H9 (cell line): ENCODE data around the gene USP9X. TPM values are rescaled to one million over a fixed set of nuclear protein-coding genes. Genes with fewer than 3 reads are reported as not detected.

ENCODE experiments used
- DNase-seq: peaks from one replicate; pipeline ENCODE4 v3.0.0-alpha.2; 2017
- H2AFZ ChIP-seq: one replicate; pipeline ENCODE4 v1.6.1; 2013; ENCODE audit warnings: mild to moderate bottlenecking, low read length, control low read depth, moderate library complexity
- H2AK5ac ChIP-seq: 2 replicates; pipeline ENCODE4 v1.6.1; 2013; ENCODE audit warnings: low read length, control low read depth, mixed read lengths; ENCODE audit not compliant: insufficient read length
- H2BK120ac ChIP-seq: one replicate; pipeline ENCODE4 v1.6.1; 2013; ENCODE audit warnings: low read depth, mild to moderate bottlenecking, low read length, control low read depth, inconsistent platforms; ENCODE audit not compliant: poor library complexity, severe bottlenecking
- H2BK12ac ChIP-seq: 2 replicates; pipeline ENCODE4 v1.6.1; 2013; ENCODE audit warnings: low read length, control low read depth, mixed read lengths, low read depth; ENCODE audit not compliant: insufficient read length
- H2BK15ac ChIP-seq: 2 replicates; pipeline ENCODE4 v1.6.1; 2013; ENCODE audit warnings: low read depth, low read length, control low read depth
- H2BK20ac ChIP-seq: one replicate; pipeline ENCODE4 v1.6.1; 2013; ENCODE audit warnings: low read depth, mild to moderate bottlenecking, low read length, control low read depth, inconsistent platforms; ENCODE audit not compliant: poor library complexity, severe bottlenecking
- H2BK5ac ChIP-seq: 2 replicates; pipeline ENCODE4 v1.6.1; 2013; ENCODE audit warnings: low read length, control low read depth, mixed read lengths; ENCODE audit not compliant: insufficient read length
- H3K14ac ChIP-seq: 2 replicates; pipeline ENCODE4 v1.6.1; 2013; ENCODE audit warnings: low read length, control low read depth; ENCODE audit not compliant: insufficient read depth
- H3K18ac ChIP-seq: 2 replicates; pipeline ENCODE4 v1.6.1; 2013; ENCODE audit warnings: low read depth, mild to moderate bottlenecking, mixed read lengths, low read length, control low read depth; ENCODE audit not compliant: insufficient read length
- H3K23ac ChIP-seq: 2 replicates; pipeline ENCODE4 v1.6.1; 2013; ENCODE audit warnings: low read length, control low read depth, mixed read lengths, low read depth; ENCODE audit not compliant: insufficient read length
- H3K23me2 ChIP-seq: 2 replicates; pipeline ENCODE4 v1.6.1; 2013; ENCODE audit warnings: low read depth, mild to moderate bottlenecking, mixed read lengths, low read length, control low read depth; ENCODE audit not compliant: insufficient read length, poor library complexity, severe bottlenecking
- H3K27ac ChIP-seq: 2 replicates; pipeline ENCODE4 v1.5.1; 2013; ENCODE audit warnings: low read length, control low read depth, mixed read lengths, low read depth; ENCODE audit not compliant: insufficient read length
- H3K27me3 ChIP-seq: 2 replicates; pipeline ENCODE4 v1.6.1; 2013; ENCODE audit warnings: low read length, control low read depth, inconsistent platforms; ENCODE audit not compliant: insufficient read depth
- H3K4ac ChIP-seq: 2 replicates; pipeline ENCODE4 v1.6.1; 2013; ENCODE audit warnings: low read depth, mild to moderate bottlenecking, control low read depth, inconsistent platforms, low read length, moderate library complexity
- H3K4me1 ChIP-seq: 2 replicates; pipeline ENCODE4 v1.6.1; 2013; ENCODE audit warnings: low read length, control low read depth, inconsistent platforms; ENCODE audit not compliant: insufficient read depth
- H3K4me2 ChIP-seq: 2 replicates; pipeline ENCODE4 v1.6.1; 2013; ENCODE audit warnings: low read length, control low read depth, mixed read lengths; ENCODE audit not compliant: insufficient read length, insufficient read depth
- H3K56ac ChIP-seq: 2 replicates; pipeline ENCODE4 v1.6.1; 2013; ENCODE audit warnings: low read depth, mild to moderate bottlenecking, mixed read lengths, low read length, control low read depth; ENCODE audit not compliant: insufficient read length
- H3K79me1 ChIP-seq: 2 replicates; pipeline ENCODE4 v1.6.1; 2013; ENCODE audit warnings: low read depth, mild to moderate bottlenecking, moderate library complexity, low read length, control low read depth, inconsistent platforms; ENCODE audit not compliant: insufficient read depth, poor library complexity, severe bottlenecking
- H3K79me2 ChIP-seq: 2 replicates; pipeline ENCODE4 v1.6.1; 2013; ENCODE audit warnings: low read length, control low read depth, inconsistent platforms; ENCODE audit not compliant: insufficient read depth
- H3K9ac ChIP-seq: 2 replicates; pipeline ENCODE4 v1.6.1; 2013; ENCODE audit warnings: low read length, control low read depth, mixed read lengths; ENCODE audit not compliant: insufficient read length; ENCODE audit errors: extremely low read depth
- H3K9me3 ChIP-seq: one replicate; pipeline ENCODE4 v1.6.1; 2013; ENCODE audit warnings: low read depth, low read length, inconsistent platforms; ENCODE audit not compliant: control insufficient read depth
- H3T11ph ChIP-seq: one replicate; pipeline ENCODE4 v1.6.1; 2013; ENCODE audit warnings: mild to moderate bottlenecking, low read length, control low read depth, inconsistent platforms
- H4K20me1 ChIP-seq: one replicate; pipeline ENCODE4 v1.6.1; 2013; ENCODE audit not compliant: control insufficient read depth, insufficient read length, insufficient read depth
- H4K5ac ChIP-seq: 2 replicates; pipeline ENCODE4 v1.6.1; 2013; ENCODE audit warnings: low read depth, mild to moderate bottlenecking, mixed read lengths, low read length, control low read depth; ENCODE audit not compliant: insufficient read length
- H4K8ac ChIP-seq: replicated peaks from 2 replicates; pipeline ENCODE4 v1.6.1; 2013; ENCODE audit warnings: low read length, control low read depth, mixed read lengths, low read depth; ENCODE audit not compliant: insufficient read length
- H4K91ac ChIP-seq: 2 replicates; pipeline ENCODE4 v1.6.1; 2013; ENCODE audit warnings: low read depth, mild to moderate bottlenecking, moderate library complexity, mixed read lengths, low read length, control low read depth; ENCODE audit not compliant: insufficient read length
- H3K27ac Mint-ChIP-seq, 3 experiments: 2 replicates in 2 of 3; 3 replicates in 1 of 3; pipeline ENCODE4 v1.8.0; 2020 to 2021; ENCODE audit warnings: mixed read lengths in 3 of 3, mild to moderate bottlenecking in 1 of 3, moderate library complexity in 1 of 3
- H3K27me3 Mint-ChIP-seq: 2 replicates; pipeline ENCODE4 v1.8.0; 2021; ENCODE audit warnings: low read depth, mild to moderate bottlenecking, moderate library complexity, mixed read lengths
- H3K36me3 Mint-ChIP-seq, 3 experiments: 2 replicates in 2 of 3; 3 replicates in 1 of 3; pipeline ENCODE4 v1.8.0; 2020 to 2021; ENCODE audit warnings: low read depth in 3 of 3, mixed read lengths in 3 of 3; ENCODE audit not compliant: insufficient read depth in 1 of 3
- H3K4me1 Mint-ChIP-seq, 2 experiments: 2 replicates each; pipeline ENCODE4 v1.8.0; 2020; ENCODE audit warnings: mixed read lengths in 2 of 2
- H3K4me3 Mint-ChIP-seq, 2 experiments: 2 replicates in 1 of 2; 3 replicates in 1 of 2; pipeline ENCODE4 v1.8.0; 2020 to 2021; ENCODE audit warnings: mild to moderate bottlenecking in 2 of 2, mixed read lengths in 2 of 2, moderate library complexity in 1 of 2
- H3K9me3 Mint-ChIP-seq, 2 experiments: 2 replicates in 1 of 2; 3 replicates in 1 of 2; pipeline ENCODE4 v1.8.0; 2020; ENCODE audit warnings: mild to moderate bottlenecking in 2 of 2, mixed read lengths in 2 of 2, moderate library complexity in 1 of 2
- WGBS: extraction: QIAGEN DNeasy Blood & Tissue Kit; methylation state at CpG from one replicate; pipeline ENCODE4 v1.1.7; 2013; ENCODE audit warnings: missing lambda C conversion rate, low lambda C conversion rate, mixed read lengths; ENCODE audit not compliant: insufficient read length; ENCODE audit errors: extremely low coverage; 5-methylcytosine and 5-hydroxymethylcytosine counted together
- total RNA-seq: library from RNA; stranded (reverse); gene quantifications from 2 replicates; pipeline ENCODE4 v1.2.1, GENCODE V29; 2021
- TF ChIP-seq, protein P1 (sequence below): fragments of 200-600 bp; sonication (generic); conservative IDR thresholded peaks from 3 replicates; pipeline ENCODE4 v1.8.0; 2021; ENCODE audit warnings: antibody characterized with exemption, mild to moderate bottlenecking

The USP9X gene
- total RNA-seq, 1 experiment from 2014 or later: 284 TPM

DNA sequence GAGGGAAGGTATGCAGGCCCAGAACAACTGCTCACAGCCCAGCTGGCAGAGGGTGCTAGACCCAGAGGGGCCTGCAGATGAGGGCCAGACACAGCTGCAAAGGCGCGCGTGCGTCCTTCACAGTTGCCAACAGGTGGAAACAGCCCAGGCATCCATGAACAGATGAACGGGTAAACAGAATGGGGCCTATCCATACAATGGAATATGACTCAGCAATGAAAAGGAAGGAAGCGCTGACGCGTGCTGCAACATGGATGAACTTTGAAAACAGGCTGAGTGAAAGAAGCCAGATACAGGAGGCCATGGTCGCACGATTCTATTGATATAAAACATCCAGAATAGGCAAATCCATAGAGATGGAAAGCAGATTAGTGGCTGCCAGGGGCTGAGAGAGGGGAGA lies 165.6 kb downstream of the USP9X start:
- Histone ChIP-seq H3K4me2 (no peak overlapping the region), H3K23ac (no peak overlapping the region), H3K27ac (no peak overlapping the region), H2AK5ac (no peak overlapping the region), H4K20me1 (no peaks in the 10 kb centered on the region), H3K79me2 (no peaks in the 10 kb centered on the region), H2BK15ac (no peak overlapping the region), H3K9me3 (no peaks in the 10 kb centered on the region), H2BK120ac (no peak overlapping the region), H3K56ac (no peak overlapping the region), H3K79me1 (no peaks in the 10 kb centered on the region), H3T11ph (no peak overlapping the region), H4K5ac (no peak overlapping the region), H2AFZ (no peak overlapping the region), H3K23me2 (peaks cover 4% of the 10 kb centered on the region), H4K91ac (no peak overlapping the region), H2BK20ac (no peak overlapping the region), H3K18ac (no peak overlapping the region), H4K8ac (no peak overlapping the region), H2BK5ac (no peak overlapping the region), H2BK12ac (no peak overlapping the region), H3K27me3 (no peaks in the 10 kb centered on the region), H3K14ac (no peak overlapping the region), H3K4ac (no peak overlapping the region), H3K9ac (no peak overlapping the region), H3K4me1 (no peaks in the 10 kb centered on the region)
- Mint-ChIP-seq H3K9me3 (peaks cover 45 to 49% of the 10 kb centered on the region in 2 experiments), H3K27me3 (peaks cover 14% of the 10 kb centered on the region), H3K36me3 (peaks cover 0 to 4% (median 1%) of the 10 kb centered on the region in 3 experiments; a peak in 2 of 7 replicates), H3K4me1 (0 out of 4 replicates have a peak, but pooled peaks cover 0 to 3% of the 10 kb centered on the region in 2 experiments), H3K4me3 (no peak overlapping the region; a peak in 1 of 5 replicates), H3K27ac (no peak overlapping the region)
- no peak for DNase-seq
- no CpG with 5 or more reads among the region's 10 CpGs for WGBS
- TF ChIP-seq, protein P1, sequence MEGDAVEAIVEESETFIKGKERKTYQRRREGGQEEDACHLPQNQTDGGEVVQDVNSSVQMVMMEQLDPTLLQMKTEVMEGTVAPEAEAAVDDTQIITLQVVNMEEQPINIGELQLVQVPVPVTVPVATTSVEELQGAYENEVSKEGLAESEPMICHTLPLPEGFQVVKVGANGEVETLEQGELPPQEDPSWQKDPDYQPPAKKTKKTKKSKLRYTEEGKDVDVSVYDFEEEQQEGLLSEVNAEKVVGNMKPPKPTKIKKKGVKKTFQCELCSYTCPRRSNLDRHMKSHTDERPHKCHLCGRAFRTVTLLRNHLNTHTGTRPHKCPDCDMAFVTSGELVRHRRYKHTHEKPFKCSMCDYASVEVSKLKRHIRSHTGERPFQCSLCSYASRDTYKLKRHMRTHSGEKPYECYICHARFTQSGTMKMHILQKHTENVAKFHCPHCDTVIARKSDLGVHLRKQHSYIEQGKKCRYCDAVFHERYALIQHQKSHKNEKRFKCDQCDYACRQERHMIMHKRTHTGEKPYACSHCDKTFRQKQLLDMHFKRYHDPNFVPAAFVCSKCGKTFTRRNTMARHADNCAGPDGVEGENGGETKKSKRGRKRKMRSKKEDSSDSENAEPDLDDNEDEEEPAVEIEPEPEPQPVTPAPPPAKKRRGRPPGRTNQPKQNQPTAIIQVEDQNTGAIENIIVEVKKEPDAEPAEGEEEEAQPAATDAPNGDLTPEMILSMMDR: no peak
